ENCODE data around the gene SLIT1. TPM values are rescaled to one million over a fixed set of nuclear protein-coding genes. Genes with fewer than 3 reads are reported as not detected.

Gene SLIT1
- polyA plus RNA-seq, 1 donor from 2014 or later = 9.5 TPM

DNA sequence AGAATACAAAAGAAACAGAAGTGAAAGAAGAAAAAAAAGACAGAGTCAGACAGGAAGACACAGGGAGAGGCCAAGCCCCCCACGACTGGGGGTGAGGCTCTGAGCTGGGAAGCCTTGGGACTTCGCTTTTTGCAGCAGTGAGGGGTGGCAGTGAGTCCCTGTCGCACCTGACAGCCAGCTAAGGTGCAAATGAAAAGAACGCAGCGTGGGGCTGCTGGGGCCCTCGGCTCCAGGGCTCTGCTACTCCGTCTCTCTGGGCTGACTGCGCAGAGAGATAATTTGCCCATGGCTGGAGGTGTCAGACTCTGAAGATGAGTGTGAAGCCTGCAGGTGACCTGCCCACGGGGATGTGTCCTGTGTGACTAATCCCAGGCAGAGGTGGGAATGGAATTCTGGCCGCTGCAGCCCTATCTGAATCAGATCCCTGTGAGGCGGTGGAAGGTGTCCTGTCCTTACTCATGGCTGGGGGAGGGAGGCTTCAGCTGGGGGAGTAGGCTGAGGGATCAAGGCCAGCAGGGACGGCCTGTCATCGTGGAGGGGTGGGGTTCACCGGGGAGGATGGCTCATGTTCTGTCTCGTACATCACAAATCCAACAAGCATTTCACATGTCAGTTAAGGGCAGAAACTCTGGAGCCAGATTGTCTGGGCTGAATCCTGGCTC lies 96.4 kb downstream of the SLIT1 start:
- Histone ChIP-seq H4K20me1 (ENCODE audit: insufficient read depth) (no peaks in the 10 kb centered on the region), H3K36me3 (ENCODE audit: insufficient read depth, low read length) (no peaks in the 10 kb centered on the region), H3F3A (ENCODE audit: insufficient read depth, low read length, poor library complexity, severe bottlenecking) (no peaks in the 10 kb centered on the region), H3K4me3 (ENCODE audit: low read length) (no peak overlapping the region), H3K9me3 (ENCODE audit: low read length) (no peaks in the 10 kb centered on the region), H3K27ac (ENCODE audit: low read length) (peak overlapping the region; percentile 5), H3K9ac (ENCODE audit: low read length) (no peak overlapping the region), H3K4me2 (ENCODE audit: low read length) (no peak overlapping the region), H3K27me3 (ENCODE audit: insufficient read depth, low read depth, low read length) (peaks cover 83% of the 10 kb centered on the region), H2AFZ (ENCODE audit: low read depth, low read length) (no peak overlapping the region), H3K79me2 (replicated peaks; ENCODE audit: insufficient read depth, low read length) (no peaks in the 10 kb centered on the region), H3K9me2 (ENCODE audit: insufficient read depth, low read length) (no peaks in the 10 kb centered on the region)
- TF ChIP-seq EP300 (conservative IDR thresholded peaks at IDR 0.05; ENCODE audit: poor library complexity, severe bottlenecking) (peak; percentile 15), EZH2 (IDR thresholded peaks at IDR 0.05; ENCODE audit: borderline replicate concordance, insufficient read depth, low read length, poor library complexity, severe bottlenecking) (no peak)
- TF ChIP-seq, protein P1, sequence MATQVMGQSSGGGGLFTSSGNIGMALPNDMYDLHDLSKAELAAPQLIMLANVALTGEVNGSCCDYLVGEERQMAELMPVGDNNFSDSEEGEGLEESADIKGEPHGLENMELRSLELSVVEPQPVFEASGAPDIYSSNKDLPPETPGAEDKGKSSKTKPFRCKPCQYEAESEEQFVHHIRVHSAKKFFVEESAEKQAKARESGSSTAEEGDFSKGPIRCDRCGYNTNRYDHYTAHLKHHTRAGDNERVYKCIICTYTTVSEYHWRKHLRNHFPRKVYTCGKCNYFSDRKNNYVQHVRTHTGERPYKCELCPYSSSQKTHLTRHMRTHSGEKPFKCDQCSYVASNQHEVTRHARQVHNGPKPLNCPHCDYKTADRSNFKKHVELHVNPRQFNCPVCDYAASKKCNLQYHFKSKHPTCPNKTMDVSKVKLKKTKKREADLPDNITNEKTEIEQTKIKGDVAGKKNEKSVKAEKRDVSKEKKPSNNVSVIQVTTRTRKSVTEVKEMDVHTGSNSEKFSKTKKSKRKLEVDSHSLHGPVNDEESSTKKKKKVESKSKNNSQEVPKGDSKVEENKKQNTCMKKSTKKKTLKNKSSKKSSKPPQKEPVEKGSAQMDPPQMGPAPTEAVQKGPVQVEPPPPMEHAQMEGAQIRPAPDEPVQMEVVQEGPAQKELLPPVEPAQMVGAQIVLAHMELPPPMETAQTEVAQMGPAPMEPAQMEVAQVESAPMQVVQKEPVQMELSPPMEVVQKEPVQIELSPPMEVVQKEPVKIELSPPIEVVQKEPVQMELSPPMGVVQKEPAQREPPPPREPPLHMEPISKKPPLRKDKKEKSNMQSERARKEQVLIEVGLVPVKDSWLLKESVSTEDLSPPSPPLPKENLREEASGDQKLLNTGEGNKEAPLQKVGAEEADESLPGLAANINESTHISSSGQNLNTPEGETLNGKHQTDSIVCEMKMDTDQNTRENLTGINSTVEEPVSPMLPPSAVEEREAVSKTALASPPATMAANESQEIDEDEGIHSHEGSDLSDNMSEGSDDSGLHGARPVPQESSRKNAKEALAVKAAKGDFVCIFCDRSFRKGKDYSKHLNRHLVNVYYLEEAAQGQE (IDR thresholded peaks at IDR 0.05; ENCODE audit: borderline replicate concordance) = peak; percentile 48

GRCh38 chr10:97087296-97087695 lies 98.5 kb downstream of the SLIT1 start:
- Histone ChIP-seq H3K4me2 (ENCODE audit: low read length) (no peak overlapping the region), H3K36me3 (ENCODE audit: insufficient read depth, low read length) (no peaks in the 10 kb centered on the region), H3K4me3 (ENCODE audit: low read length) (no peak overlapping the region), H3K9me2 (ENCODE audit: insufficient read depth, low read length) (no peaks in the 10 kb centered on the region), H2AFZ (ENCODE audit: low read depth, low read length) (no peak overlapping the region), H3F3A (ENCODE audit: insufficient read depth, low read length, poor library complexity, severe bottlenecking) (no peaks in the 10 kb centered on the region), H3K9ac (ENCODE audit: low read length) (no peak overlapping the region), H3K27me3 (ENCODE audit: insufficient read depth, low read depth, low read length) (peaks cover 66% of the 10 kb centered on the region), H4K20me1 (ENCODE audit: insufficient read depth) (no peaks in the 10 kb centered on the region), H3K79me2 (replicated peaks; ENCODE audit: insufficient read depth, low read length) (no peaks in the 10 kb centered on the region), H3K27ac (ENCODE audit: low read length) (no peak overlapping the region), H3K9me3 (ENCODE audit: low read length) (no peaks in the 10 kb centered on the region)
- TF ChIP-seq TAF1 (IDR thresholded peaks at IDR 0.05; ENCODE audit: low read depth) (no peak), POLR2AphosphoS5 (IDR thresholded peaks at IDR 0.05) (no peak), MXI1 (conservative IDR thresholded peaks at IDR 0.05; ENCODE audit: poor library complexity, severe bottlenecking) (no peak), SMC3 (conservative IDR thresholded peaks at IDR 0.05; ENCODE audit: poor library complexity) (no peak), CTCF (IDR thresholded peaks at IDR 0.05; ENCODE audit: poor library complexity, severe bottlenecking) (no peak), EZH2 (IDR thresholded peaks at IDR 0.05; ENCODE audit: borderline replicate concordance, insufficient read depth, low read length, poor library complexity, severe bottlenecking) (no peak), RAD21 (conservative IDR thresholded peaks at IDR 0.05) (no peak), EP300 (conservative IDR thresholded peaks at IDR 0.05; ENCODE audit: poor library complexity, severe bottlenecking) (no peak)
- TF ChIP-seq, protein P1 (IDR thresholded peaks at IDR 0.05; ENCODE audit: borderline replicate concordance) = no peak

Measured in neural cell (in vitro differentiated cells).